WTC11 (cell line): Measurements from ENCODE around the gene ANAPC1.

ENCODE experiments used
- RELA ChIP-seq: sonication (generic); formaldehyde crosslinking; IDR thresholded peaks from 2 replicates; pipeline ENCODE4 v1.8.1; 2022; ENCODE audit warnings: missing genetic modification reagents, mild to moderate bottlenecking, borderline replicate concordance
- TF ChIP-seq, protein P1 (sequence below): sonication (generic); formaldehyde crosslinking; IDR thresholded peaks from 2 replicates; pipeline ENCODE4 v1.8.0; 2022; ENCODE audit warnings: mild to moderate bottlenecking, missing genetic modification reagents
- TF ChIP-seq, protein P2 (sequence below): sonication (generic); formaldehyde crosslinking; IDR thresholded peaks from 2 replicates; pipeline ENCODE4 v1.8.0; 2022; ENCODE audit warnings: missing genetic modification reagents

DNA sequence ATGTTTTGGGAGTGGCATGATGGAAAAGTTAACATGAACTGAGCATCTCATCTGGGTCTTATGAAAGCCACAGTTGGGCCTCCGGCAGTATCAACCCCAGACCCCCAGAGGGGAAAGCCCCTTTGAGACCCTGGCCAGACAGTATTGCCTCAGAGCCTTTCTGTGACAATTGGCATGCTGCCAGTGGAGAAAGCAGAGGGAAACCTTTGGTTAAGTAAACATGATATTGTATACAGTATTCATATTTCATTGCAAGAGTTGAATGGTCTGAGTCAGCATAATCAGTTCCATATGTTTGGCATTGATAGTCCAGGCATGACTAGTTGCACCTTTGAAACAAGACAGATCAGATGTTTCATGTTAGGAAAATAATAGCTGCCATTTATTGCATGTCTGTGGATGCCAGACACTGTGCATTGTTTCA lies 34.4 kb upstream of the ANAPC1 start:
- TF ChIP-seq, protein P1, sequence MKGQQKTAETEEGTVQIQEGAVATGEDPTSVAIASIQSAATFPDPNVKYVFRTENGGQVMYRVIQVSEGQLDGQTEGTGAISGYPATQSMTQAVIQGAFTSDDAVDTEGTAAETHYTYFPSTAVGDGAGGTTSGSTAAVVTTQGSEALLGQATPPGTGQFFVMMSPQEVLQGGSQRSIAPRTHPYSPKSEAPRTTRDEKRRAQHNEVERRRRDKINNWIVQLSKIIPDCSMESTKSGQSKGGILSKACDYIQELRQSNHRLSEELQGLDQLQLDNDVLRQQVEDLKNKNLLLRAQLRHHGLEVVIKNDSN (CRISPR knock-in tag), result no peak
- TF ChIP-seq RELA (CRISPR knock-in tag), result no peak
- TF ChIP-seq, protein P2, sequence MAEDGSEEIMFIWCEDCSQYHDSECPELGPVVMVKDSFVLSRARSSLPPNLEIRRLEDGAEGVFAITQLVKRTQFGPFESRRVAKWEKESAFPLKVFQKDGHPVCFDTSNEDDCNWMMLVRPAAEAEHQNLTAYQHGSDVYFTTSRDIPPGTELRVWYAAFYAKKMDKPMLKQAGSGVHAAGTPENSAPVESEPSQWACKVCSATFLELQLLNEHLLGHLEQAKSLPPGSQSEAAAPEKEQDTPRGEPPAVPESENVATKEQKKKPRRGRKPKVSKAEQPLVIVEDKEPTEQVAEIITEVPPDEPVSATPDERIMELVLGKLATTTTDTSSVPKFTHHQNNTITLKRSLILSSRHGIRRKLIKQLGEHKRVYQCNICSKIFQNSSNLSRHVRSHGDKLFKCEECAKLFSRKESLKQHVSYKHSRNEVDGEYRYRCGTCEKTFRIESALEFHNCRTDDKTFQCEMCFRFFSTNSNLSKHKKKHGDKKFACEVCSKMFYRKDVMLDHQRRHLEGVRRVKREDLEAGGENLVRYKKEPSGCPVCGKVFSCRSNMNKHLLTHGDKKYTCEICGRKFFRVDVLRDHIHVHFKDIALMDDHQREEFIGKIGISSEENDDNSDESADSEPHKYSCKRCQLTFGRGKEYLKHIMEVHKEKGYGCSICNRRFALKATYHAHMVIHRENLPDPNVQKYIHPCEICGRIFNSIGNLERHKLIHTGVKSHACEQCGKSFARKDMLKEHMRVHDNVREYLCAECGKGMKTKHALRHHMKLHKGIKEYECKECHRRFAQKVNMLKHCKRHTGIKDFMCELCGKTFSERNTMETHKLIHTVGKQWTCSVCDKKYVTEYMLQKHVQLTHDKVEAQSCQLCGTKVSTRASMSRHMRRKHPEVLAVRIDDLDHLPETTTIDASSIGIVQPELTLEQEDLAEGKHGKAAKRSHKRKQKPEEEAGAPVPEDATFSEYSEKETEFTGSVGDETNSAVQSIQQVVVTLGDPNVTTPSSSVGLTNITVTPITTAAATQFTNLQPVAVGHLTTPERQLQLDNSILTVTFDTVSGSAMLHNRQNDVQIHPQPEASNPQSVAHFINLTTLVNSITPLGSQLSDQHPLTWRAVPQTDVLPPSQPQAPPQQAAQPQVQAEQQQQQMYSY (CRISPR knock-in tag), result no peak
